ENCODE results near the gene SLC24A3.

The SLC24A3 gene

GRCh38 chr20:19435821-19436220 is 223.4 kb downstream of the SLC24A3 start:
- no peak overlapping the region for H3K27ac ChIP-seq (ENCODE audit: extremely low read depth, low read depth, low read length)
- no peak for TF ChIP-seq ZNF488 (tag by site-specific recombination; IDR thresholded peaks at IDR 0.05)
- TF ChIP-seq ZNF426 (tag by site-specific recombination; IDR thresholded peaks at IDR 0.05) = no peak
- no peak for TF ChIP-seq ZNF677 (tag by site-specific recombination; IDR thresholded peaks at IDR 0.05)
- TF ChIP-seq ZNF792 (tag by site-specific recombination; IDR thresholded peaks at IDR 0.05) = no peak
- TF ChIP-seq CTCF (tag by site-specific recombination; IDR thresholded peaks at IDR 0.05) = no peak
- no peak for TF ChIP-seq ZNF501 (tag by site-specific recombination; IDR thresholded peaks at IDR 0.05)
- no peak for TF ChIP-seq ZNF362 (tag by site-specific recombination; IDR thresholded peaks at IDR 0.05)
- no peak for TF ChIP-seq PRDM4 (tag by site-specific recombination; IDR thresholded peaks at IDR 0.05)
- CTCF ChIA-PET = no interaction called here
- no peaks in the 10 kb centered on the region for H3K4me1 ChIP-seq (ENCODE audit: control insufficient read depth, insufficient read depth, low read length)
- H3K4me3 ChIP-seq (ENCODE audit: low read depth, low read length) = no peak overlapping the region
- H3K9me3 ChIP-seq (ENCODE audit: control insufficient read depth, insufficient read depth, low read depth, low read length) = no peaks in the 10 kb centered on the region
- POLR2A ChIA-PET = no interaction called here
- no peaks in the 10 kb centered on the region for H3K36me3 ChIP-seq (ENCODE audit: control insufficient read depth in 2 of 2, insufficient read depth in 1 of 2, low read length in 2 of 2)

- no peaks in the 10 kb centered on the region for H3K9me3 ChIP-seq (ENCODE audit: control insufficient read depth, insufficient read depth, low read depth, low read length)
- H3K36me3 ChIP-seq (ENCODE audit: control insufficient read depth in 2 of 2, insufficient read depth in 1 of 2, low read length in 2 of 2) = no peaks in the 10 kb centered on the region
- H3K4me3 ChIP-seq (ENCODE audit: low read depth, low read length) = no peak overlapping the region
- TF ChIP-seq ZNF169 (tag by site-specific recombination; IDR thresholded peaks at IDR 0.05) = no peak
- TF ChIP-seq ZSCAN4 (tag by site-specific recombination; IDR thresholded peaks at IDR 0.05) = no peak
- TF ChIP-seq ZBTB10 (tag by site-specific recombination; IDR thresholded peaks at IDR 0.05) = no peak
- no peak for TF ChIP-seq ZNF354C (tag by site-specific recombination; IDR thresholded peaks at IDR 0.05; ENCODE audit: borderline replicate concordance, low read depth)
- no peak for TF ChIP-seq SETDB1 (IDR thresholded peaks at IDR 0.05; ENCODE audit: insufficient read length, low read length)
- no peak for TF ChIP-seq ZFP41 (tag by site-specific recombination; IDR thresholded peaks at IDR 0.05; ENCODE audit: borderline replicate concordance)
- no peak for TF ChIP-seq BCL11A (tag by site-specific recombination; IDR thresholded peaks at IDR 0.05; ENCODE audit: low read depth)
- TF ChIP-seq YY1 (tag by site-specific recombination; IDR thresholded peaks at IDR 0.05) = no peak
- TF ChIP-seq FEZF1 (tag by site-specific recombination; IDR thresholded peaks at IDR 0.05) = no peak
- no peak for TF ChIP-seq ZNF292 (tag by site-specific recombination; IDR thresholded peaks at IDR 0.05; ENCODE audit: borderline replicate concordance, low read depth)
- CTCF ChIA-PET = interaction anchor here (0.6 kb wide), 1 partner anchor 698 kb away, joined by 3 read pairs; no protein-coding TSS in a partner anchor
- POLR2A ChIA-PET = no interaction called here
- H3K27ac ChIP-seq (ENCODE audit: extremely low read depth, low read depth, low read length) = no peak overlapping the region
- H3K4me1 ChIP-seq (ENCODE audit: control insufficient read depth, insufficient read depth, low read length) = no peaks in the 10 kb centered on the region
Measured at GRCh38 chr20:19438488-19438887, 226.0 kb downstream of the SLC24A3 start.
